GM23248 (cell line): ENCODE data around the gene QSOX2. TPM values are rescaled to one million over a fixed set of nuclear protein-coding genes. Genes with fewer than 3 reads are reported as not detected.

Source experiments
- DNase-seq: peaks from one replicate; pipeline ENCODE4 v3.0.0-alpha.2; 2015
- H2AFZ ChIP-seq: fragments of 200-600 bp; sonication (generic); 2 replicates; pipeline ENCODE4 v1.6.1; 2016; ENCODE audit warnings: antibody characterized with exemption
- H3F3A ChIP-seq: fragments of 200-600 bp; sonication (generic); 2 replicates; pipeline ENCODE4 v1.6.1; 2016; ENCODE audit warnings: mild to moderate bottlenecking, antibody characterized with exemption, mixed run types; ENCODE audit not compliant: insufficient read depth
- H3K27ac ChIP-seq: fragments of 200-600 bp; sonication (generic); 2 replicates; pipeline ENCODE4 v1.5.1; 2016; ENCODE audit warnings: mild to moderate bottlenecking
- H3K27me3 ChIP-seq: fragments of 200-600 bp; sonication (generic); replicated peaks from 2 replicates; pipeline ENCODE4 v1.6.1; 2016; ENCODE audit warnings: mild to moderate bottlenecking; ENCODE audit not compliant: insufficient read depth
- H3K36me3 ChIP-seq: fragments of 200-600 bp; sonication (generic); 2 replicates; pipeline ENCODE4 v1.6.1; 2016; ENCODE audit warnings: low read depth, mild to moderate bottlenecking
- H3K4me1 ChIP-seq: fragments of 200-600 bp; sonication (generic); 2 replicates; pipeline ENCODE4 v1.6.1; 2016; ENCODE audit warnings: mild to moderate bottlenecking; ENCODE audit not compliant: insufficient read depth
- H3K4me2 ChIP-seq: fragments of 200-600 bp; sonication (generic); one replicate; pipeline ENCODE4 v1.6.1; 2016; ENCODE audit warnings: mild to moderate bottlenecking; ENCODE audit not compliant: unreplicated experiment
- H3K4me3 ChIP-seq: fragments of 200-600 bp; sonication (generic); 2 replicates; pipeline ENCODE4 v1.5.1; 2016; ENCODE audit warnings: mild to moderate bottlenecking
- H3K79me2 ChIP-seq: fragments of 200-600 bp; sonication (generic); 2 replicates; pipeline ENCODE4 v1.6.1; 2016; ENCODE audit warnings: mild to moderate bottlenecking; ENCODE audit not compliant: insufficient read depth
- H3K9ac ChIP-seq: fragments of 200-600 bp; sonication (generic); 2 replicates; pipeline ENCODE4 v1.6.1; 2016; ENCODE audit warnings: mild to moderate bottlenecking
- H3K9me2 ChIP-seq: fragments of 200-600 bp; sonication (generic); 2 replicates; pipeline ENCODE4 v1.6.1; 2016; ENCODE audit warnings: mixed run types, mild to moderate bottlenecking, moderate library complexity; ENCODE audit not compliant: insufficient read depth
- H3K9me3 ChIP-seq: fragments of 200-600 bp; sonication (generic); one replicate; pipeline ENCODE4 v1.6.1; 2017; ENCODE audit warnings: low read depth
- H4K20me1 ChIP-seq: fragments of 200-600 bp; sonication (generic); 2 replicates; pipeline ENCODE4 v1.6.0; 2016; ENCODE audit not compliant: insufficient read depth
- EZH2 ChIP-seq: fragments of 200-600 bp; sonication (generic); IDR thresholded peaks from 2 replicates; pipeline ENCODE4 v1.6.1; 2018; ENCODE audit warnings: antibody characterized with exemption, mild to moderate bottlenecking; ENCODE audit not compliant: insufficient read depth, poor library complexity, severe bottlenecking
- EZH2phosphoT487 ChIP-seq: fragments of 200-600 bp; sonication (generic); IDR thresholded peaks from 2 replicates; pipeline ENCODE4 v1.6.1; 2018; ENCODE audit warnings: antibody characterized with exemption, moderate library complexity, mild to moderate bottlenecking, low read depth; ENCODE audit not compliant: insufficient read depth
- WGBS, 2 experiments: methylation state at CpG; one replicate each; pipeline ENCODE4 v1.1.6; 2015 to 2017; ENCODE audit warnings: low lambda C conversion rate in 2 of 2, low coverage in 1 of 2; ENCODE audit errors: missing lambda C conversion rate in 2 of 2; 5-methylcytosine and 5-hydroxymethylcytosine counted together
- in situ Hi-C: fragments of 300-500 bp; cut with MboI; formaldehyde crosslinking; loops from 2 replicates; pipeline ENCODE4 v1.15.0; 2020
- polyA plus RNA-seq: library from polyadenylated mRNA; unstranded; fragments of >200 nt; fragmentation: Nextera tagmentation; extraction: Ambion mirVana; gene quantifications from 2 replicates; pipeline ENCODE4 v1.2.1, GENCODE V29; 2016
- total RNA-seq: library from RNA; depleted of rRNA; stranded (reverse); fragments of >200 nt; shearing (Covaris generic); gene quantifications from 2 replicates; pipeline ENCODE4 v1.2.3, GENCODE V29; 2014

QSOX2 gene
- total and polyA plus RNA-seq, 2 experiments from 2014 or later: 1.9 to 11.7 TPM

DNA sequence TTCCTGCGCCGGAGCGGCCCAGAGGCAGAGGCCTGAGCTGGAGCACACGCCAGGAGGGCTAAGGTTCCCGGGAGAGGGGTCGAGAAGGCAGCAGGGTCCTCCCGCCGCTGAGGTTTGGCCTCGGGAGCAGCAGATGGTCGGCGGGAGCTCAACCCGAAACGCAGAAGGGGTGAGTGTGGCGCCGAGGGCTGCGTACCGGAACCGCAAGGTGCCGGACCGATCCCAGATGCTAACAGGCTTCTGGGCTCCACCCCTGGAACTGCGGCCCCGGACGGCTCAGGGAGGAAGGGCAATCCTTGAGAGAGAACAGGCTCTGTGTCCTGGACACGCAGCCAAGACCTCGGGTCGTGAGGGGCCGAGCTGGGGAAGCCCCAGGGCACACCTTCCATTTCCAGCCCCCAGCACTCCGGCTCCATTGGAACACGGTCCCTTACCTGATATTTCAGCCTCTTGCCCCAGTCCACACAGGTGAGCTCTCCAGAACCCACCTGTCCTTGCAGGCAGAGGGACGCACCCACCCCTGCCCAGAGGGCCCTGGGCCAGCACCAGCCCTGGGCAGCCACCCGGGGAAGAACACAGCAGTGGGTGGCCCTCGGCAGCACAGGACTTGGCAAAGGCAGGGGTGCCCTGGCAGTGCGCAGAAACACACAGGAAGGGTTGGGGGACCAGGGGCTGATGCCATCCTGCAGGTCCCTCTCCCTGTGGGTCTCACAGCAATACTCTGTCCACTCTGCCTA, 42.0 kb downstream of the QSOX2 start:
- H3K9me3 ChIP-seq: no peaks in the 10 kb centered on the region
- H3K9me2 ChIP-seq: no peaks in the 10 kb centered on the region
- DNase-seq: no peak
- H3K27ac ChIP-seq: no peak overlapping the region
- no peak overlapping the region for H2AFZ ChIP-seq
- H3K9ac ChIP-seq: no peak overlapping the region
- no peaks in the 10 kb centered on the region for H3K36me3 ChIP-seq
- H4K20me1 ChIP-seq: no peaks in the 10 kb centered on the region
- no peaks in the 10 kb centered on the region for H3K4me1 ChIP-seq
- H3K79me2 ChIP-seq: no peaks in the 10 kb centered on the region
- in situ Hi-C loops: no loop called here
- WGBS, 2 experiments: 16 to 22% methylated on average over 29 to 33 of the region's 33 CpGs
- H3K4me3 ChIP-seq: no peak overlapping the region
- peaks cover 50% of the 10 kb centered on the region for H3K27me3 ChIP-seq
- TF ChIP-seq EZH2phosphoT487 (no peak), EZH2 (no peak)
- H3K4me2 ChIP-seq: no peak overlapping the region
- H3F3A ChIP-seq: no peaks in the 10 kb centered on the region

DNA sequence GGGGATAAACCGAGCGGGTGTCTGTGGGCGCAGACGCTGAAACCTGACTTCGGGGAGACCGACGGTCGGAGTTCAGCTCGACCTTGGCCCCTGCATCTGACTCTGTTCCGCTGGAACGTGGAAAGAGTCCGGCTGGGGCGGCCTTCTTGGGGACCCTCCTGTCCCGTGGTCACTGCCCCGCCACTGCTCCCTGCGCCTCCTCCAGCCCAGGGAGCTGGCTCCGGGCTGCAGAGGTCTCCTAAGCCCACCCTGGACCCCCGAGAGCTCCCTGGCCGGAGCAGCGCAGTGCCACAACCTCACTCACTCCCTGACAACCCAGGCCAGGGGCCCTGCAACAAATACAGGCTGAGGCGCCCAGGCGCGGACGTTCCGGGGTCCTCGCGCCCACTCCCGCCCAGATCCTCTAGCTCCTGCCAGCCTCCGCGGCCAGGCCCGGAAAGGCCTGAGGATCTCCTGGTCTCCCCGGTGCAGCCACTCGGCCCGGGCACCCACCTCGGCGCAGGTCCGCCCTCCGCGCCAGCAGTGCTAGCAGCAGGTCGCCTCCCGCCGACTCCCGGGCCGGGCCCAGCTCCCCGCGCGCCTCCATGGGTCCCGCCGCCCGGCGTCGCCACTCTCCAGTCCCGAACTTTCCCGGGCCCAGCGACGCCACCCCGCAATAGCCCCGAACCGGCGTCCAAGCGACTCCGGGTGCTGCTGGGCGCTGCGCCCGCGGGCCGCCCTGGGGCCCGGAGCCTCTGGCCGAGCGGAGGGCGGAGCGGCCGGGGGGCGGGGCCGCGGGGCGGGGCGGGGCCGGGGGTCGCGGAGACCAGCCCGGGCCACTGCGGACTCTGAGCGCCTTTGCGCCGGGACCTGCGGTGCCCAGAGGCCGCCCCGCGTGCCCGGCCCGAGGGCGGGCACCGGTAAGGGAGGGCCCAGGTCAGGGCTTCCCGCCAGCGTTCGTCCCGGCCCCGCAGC, 42.9 kb downstream of the QSOX2 start:
- H3K4me3 ChIP-seq: no peak overlapping the region
- H3K36me3 ChIP-seq: no peaks in the 10 kb centered on the region
- H3K4me1 ChIP-seq: no peaks in the 10 kb centered on the region
- no peaks in the 10 kb centered on the region for H3K79me2 ChIP-seq
- in situ Hi-C loops: no loop called here
- TF ChIP-seq EZH2phosphoT487: no peak
- peak; percentile 51 for TF ChIP-seq EZH2
- H3K9ac ChIP-seq: no peak overlapping the region
- H2AFZ ChIP-seq: no peak overlapping the region
- H3K4me2 ChIP-seq: no peak overlapping the region
- no peaks in the 10 kb centered on the region for H3F3A ChIP-seq
- H3K27ac ChIP-seq: no peak overlapping the region
- no peaks in the 10 kb centered on the region for H3K9me2 ChIP-seq
- 11 to 15% methylated on average over 56 to 63 of the region's 99 CpGs for WGBS, 2 experiments
- peaks cover 58% of the 10 kb centered on the region for H3K27me3 ChIP-seq
- DNase-seq: no peak
- no peaks in the 10 kb centered on the region for H4K20me1 ChIP-seq
- H3K9me3 ChIP-seq: no peaks in the 10 kb centered on the region

DNA sequence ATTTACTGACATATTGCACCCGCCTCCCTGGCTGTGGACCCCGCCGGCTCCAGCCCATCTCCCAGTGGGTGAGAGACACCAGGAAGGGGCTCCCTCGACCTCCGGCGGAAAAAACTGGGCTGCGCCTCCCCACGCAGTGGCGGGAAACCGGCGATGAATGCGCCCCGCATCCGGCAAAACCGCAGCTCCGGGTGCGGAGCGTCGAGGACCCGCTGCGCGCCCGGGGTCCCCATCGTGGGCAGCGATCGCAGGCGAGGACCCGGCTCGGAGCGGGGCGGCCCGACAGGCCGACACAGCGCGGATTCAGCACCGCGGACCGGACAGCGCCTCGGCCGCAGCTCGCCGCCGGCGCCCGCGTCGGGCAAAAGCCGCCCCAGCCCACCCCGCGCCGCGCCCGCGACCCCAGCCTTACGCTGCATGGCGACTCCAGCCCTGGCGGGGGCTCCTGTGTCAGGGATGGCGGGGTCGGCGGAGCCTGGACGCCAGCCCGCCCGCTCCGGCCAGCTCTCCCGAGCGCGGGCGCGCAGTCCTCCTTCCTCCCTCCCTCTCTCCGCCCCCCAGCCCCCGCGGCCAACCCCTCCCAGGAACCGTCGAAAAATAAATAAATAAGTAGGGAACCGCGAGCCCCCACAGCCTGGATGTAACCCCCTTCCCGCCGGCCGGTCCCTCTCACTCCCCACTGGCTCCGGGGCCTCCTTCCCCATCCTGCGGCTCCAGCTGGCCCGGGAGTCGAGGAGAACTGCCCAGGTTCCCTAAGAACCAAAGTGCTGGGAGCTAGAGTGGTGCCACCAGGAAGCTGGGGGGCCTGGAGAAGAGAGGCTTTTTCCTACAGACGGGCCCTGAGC, 43.8 kb downstream of the QSOX2 start:
- Histone ChIP-seq H4K20me1 (no peaks in the 10 kb centered on the region), H3K9me3 (no peaks in the 10 kb centered on the region), H3K9me2 (no peaks in the 10 kb centered on the region), H3K36me3 (no peaks in the 10 kb centered on the region), H3K4me3 (no peak overlapping the region), H3K4me1 (no peaks in the 10 kb centered on the region), H3K27me3 (peaks cover 67% of the 10 kb centered on the region), H3F3A (no peaks in the 10 kb centered on the region), H3K79me2 (no peaks in the 10 kb centered on the region), H3K9ac (no peak overlapping the region), H3K4me2 (no peak overlapping the region), H3K27ac (no peak overlapping the region), H2AFZ (no peak overlapping the region)
- peak; percentile 54; the same call in 1 of the 2 replicates for TF ChIP-seq EZH2phosphoT487
- TF ChIP-seq EZH2: peak; percentile 7
- DNase-seq: peak; percentile 54
- 8 to 14% methylated on average over 41 to 73 of the region's 85 CpGs for WGBS, 2 experiments
- in situ Hi-C loops: no loop called here

DNA sequence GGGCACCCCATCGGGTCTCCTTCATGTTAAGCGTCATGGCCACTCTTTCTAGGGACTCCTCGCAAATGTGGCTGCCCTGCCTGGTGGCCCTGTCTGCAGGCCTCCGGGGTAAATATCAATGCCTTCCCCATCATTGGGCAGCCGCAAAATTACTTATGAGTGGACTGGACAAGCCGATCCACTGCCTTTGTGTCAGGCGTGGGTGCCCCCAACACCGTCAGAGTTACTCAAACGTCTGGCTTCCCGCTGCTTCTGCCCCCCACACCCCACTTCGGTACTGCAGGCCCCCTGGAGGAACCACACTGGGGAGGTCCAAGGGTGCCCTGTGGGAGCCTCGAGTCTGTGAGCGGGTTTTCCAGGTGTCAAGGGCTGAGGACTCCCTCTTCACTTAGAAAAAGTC, 44.4 kb downstream of the QSOX2 start:
- H3K27me3 ChIP-seq: peaks cover 73% of the 10 kb centered on the region
- WGBS, 2 experiments: 31% methylated on average over 13 of the region's 13 CpGs

More for the DNA sequence above, 44.4 kb downstream of the QSOX2 start:
- DNase-seq: no peak
- no peaks in the 10 kb centered on the region for H3K4me1 ChIP-seq
- in situ Hi-C loops: no loop called here
- H4K20me1 ChIP-seq: no peaks in the 10 kb centered on the region
- H3K9ac ChIP-seq: no peak overlapping the region
- H3K36me3 ChIP-seq: no peaks in the 10 kb centered on the region
- H3F3A ChIP-seq: no peaks in the 10 kb centered on the region
- H2AFZ ChIP-seq: no peak overlapping the region
- H3K9me2 ChIP-seq: no peaks in the 10 kb centered on the region
- TF ChIP-seq EZH2phosphoT487 (no peak), EZH2 (no peak)
- H3K79me2 ChIP-seq: no peaks in the 10 kb centered on the region
- H3K4me2 ChIP-seq: no peak overlapping the region
- H3K9me3 ChIP-seq: no peaks in the 10 kb centered on the region
- H3K27ac ChIP-seq: no peak overlapping the region
- no peak overlapping the region for H3K4me3 ChIP-seq
